Gastrocnemius medialis (tissue), 4 donors: ENCODE results near the gene C10orf71. TPM values are rescaled to one million over a fixed set of nuclear protein-coding genes. Genes with fewer than 3 reads are reported as not detected.

Source experiments
- ATAC-seq, 2 donors: fragments of 150-250 bp; one replicate each; pipeline ENCODE4 v1.9.1; 2016
- DNase-seq, 2 donors: peaks; one replicate each; pipeline ENCODE4 v3.0.0-alpha.2; 2019
- H3K27ac ChIP-seq, 4 donors: fragments of 200-600 bp; sonication (generic); 1 replicate in 1 of 4; 2 replicates in 3 of 4; pipeline ENCODE4 v1.5.1; 2016 to 2018; ENCODE audit warnings: mild to moderate bottlenecking in 2 of 4, moderate library complexity in 1 of 4
- H3K27me3 ChIP-seq, 3 donors: fragments of 200-600 bp; sonication (generic) in 2 of 3; 1 replicate in 1 of 3; 2 replicates in 2 of 3; pipeline versions ENCODE4 v1.5.1 to v1.6.0; 2016 to 2019; ENCODE audit warnings: mild to moderate bottlenecking in 1 of 3, moderate library complexity in 1 of 3
- H3K36me3 ChIP-seq, 2 donors: fragments of 200-600 bp; sonication (generic) in 1 of 2; one replicate each; pipeline ENCODE4 v1.5.1; 2017 to 2018
- H3K4me1 ChIP-seq, 2 donors: fragments of 200-600 bp; sonication (generic) in 1 of 2; one replicate each; pipeline ENCODE4 v1.5.1; 2016 to 2017; ENCODE audit warnings: mild to moderate bottlenecking in 2 of 2
- H3K4me3 ChIP-seq, 4 donors: fragments of 200-600 bp; sonication (generic) in 3 of 4; 1 replicate in 1 of 4; 2 replicates in 3 of 4; pipeline ENCODE4 v1.5.1; 2016 to 2019; ENCODE audit warnings: mild to moderate bottlenecking in 2 of 4
- H3K9me3 ChIP-seq, 3 donors: fragments of 200-600 bp; sonication (generic) in 2 of 3; 1 replicate in 1 of 3; 2 replicates in 2 of 3; pipeline ENCODE4 v1.5.1; 2016 to 2019
- CTCF ChIP-seq, 5 experiments: fragments of 450-650 bp in 3 of 5; fragments of 200-600 bp in 2 of 5; sonication (generic) in 2 of 5; IDR thresholded peaks in 4 of 5; conservative IDR thresholded peaks in 1 of 5; 1 replicate in 4 of 5; 2 replicates in 1 of 5; pipeline ENCODE4 v1.5.1; 2016 to 2019; ENCODE audit warnings: antibody characterized with exemption in 5 of 5, mild to moderate bottlenecking in 3 of 5, moderate library complexity in 3 of 5
- POLR2A ChIP-seq, 2 donors: fragments of 450-650 bp; IDR thresholded peaks; one replicate each; pipeline ENCODE4 v1.6.1; 2017; ENCODE audit warnings: antibody characterized with exemption in 2 of 2, mild to moderate bottlenecking in 2 of 2, moderate library complexity in 2 of 2
- in situ Hi-C, 4 donors: fragments of 200-750 bp; cut with MboI; loops; one replicate each; pipeline versions ENCODE4 v1.15.0 to v1.8.0; 2017; ENCODE audit warnings: low sequenced_read_pairs in 4 of 4
- intact Hi-C: fragments of 100-400 bp; cut with DNase I; formaldehyde crosslinking; loops from one replicate; pipeline ENCODE4 v1.15.1; 2023; ENCODE audit warnings: low total_unique reads
- total RNA-seq, 4 donors: library from RNA; depleted of rRNA; stranded (reverse); fragments of >200 nt; gene quantifications; one replicate each; pipeline versions ENCODE4 v1.1.0 to v1.2.3, GENCODE V29; 2016

Gene C10orf71, protein sequence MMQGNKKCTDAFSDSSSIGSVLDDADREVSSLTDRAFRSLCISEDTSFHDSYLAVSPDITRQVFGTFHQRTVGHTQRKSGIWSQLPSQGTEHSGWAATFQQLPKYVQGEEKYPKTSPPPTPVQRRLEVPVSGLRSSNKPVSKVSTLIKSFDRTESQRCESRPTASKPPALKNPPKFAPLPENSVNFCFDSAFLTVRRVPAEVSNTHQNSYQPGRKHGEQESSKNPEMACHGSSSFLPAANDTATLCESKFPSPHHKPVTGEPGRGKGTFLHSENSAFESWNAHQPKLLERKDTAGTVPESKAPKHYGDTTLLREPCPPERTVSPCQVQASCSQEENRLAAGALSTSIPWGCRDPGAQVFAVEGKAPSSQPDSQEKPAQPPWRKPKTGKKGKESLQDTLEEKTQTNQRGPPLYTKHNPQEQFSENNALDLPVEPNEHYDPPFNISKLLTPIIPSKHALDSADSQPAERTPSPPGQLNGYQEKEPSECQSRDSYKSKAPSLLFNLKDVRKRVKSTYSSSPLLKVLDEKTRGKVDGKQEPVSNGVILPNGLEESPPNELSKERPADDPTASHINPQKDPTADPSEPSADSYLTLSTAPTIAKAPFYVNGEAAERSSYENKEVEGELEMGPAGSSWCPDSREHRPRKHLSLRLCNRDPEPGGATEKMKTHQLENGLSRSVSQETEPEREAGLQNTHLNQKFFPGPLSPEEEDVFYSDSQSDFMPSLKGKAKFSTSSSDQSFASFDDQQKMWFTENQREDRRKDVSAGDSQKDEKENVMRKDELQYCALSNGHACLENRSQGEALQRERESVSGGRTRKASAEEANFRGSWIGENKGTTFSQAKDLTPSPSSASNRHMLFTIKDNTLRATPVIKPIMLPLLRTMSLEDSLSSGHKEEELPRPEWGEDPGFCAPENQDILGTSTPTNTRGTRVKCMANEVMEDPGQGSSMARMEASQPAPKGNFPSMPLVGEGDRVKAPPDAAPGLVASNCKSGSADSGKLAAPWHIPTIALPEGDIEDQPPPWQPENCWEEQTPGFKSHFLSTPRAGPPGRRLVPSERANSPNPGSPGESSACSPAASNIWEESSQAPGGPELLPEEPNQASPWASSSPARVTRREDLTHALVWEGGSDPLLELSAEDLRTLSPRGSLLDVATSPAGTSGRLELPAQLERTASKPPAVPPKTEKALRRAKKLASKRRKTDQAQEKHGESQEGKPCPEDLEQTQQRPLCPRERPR (N-terminal part only)
- 100 to 1,000 TPM in 1 of 4 donors, 10 to 100 TPM in 3; 26.5 to 208 (median 69.6) TPM for total RNA-seq

DNA sequence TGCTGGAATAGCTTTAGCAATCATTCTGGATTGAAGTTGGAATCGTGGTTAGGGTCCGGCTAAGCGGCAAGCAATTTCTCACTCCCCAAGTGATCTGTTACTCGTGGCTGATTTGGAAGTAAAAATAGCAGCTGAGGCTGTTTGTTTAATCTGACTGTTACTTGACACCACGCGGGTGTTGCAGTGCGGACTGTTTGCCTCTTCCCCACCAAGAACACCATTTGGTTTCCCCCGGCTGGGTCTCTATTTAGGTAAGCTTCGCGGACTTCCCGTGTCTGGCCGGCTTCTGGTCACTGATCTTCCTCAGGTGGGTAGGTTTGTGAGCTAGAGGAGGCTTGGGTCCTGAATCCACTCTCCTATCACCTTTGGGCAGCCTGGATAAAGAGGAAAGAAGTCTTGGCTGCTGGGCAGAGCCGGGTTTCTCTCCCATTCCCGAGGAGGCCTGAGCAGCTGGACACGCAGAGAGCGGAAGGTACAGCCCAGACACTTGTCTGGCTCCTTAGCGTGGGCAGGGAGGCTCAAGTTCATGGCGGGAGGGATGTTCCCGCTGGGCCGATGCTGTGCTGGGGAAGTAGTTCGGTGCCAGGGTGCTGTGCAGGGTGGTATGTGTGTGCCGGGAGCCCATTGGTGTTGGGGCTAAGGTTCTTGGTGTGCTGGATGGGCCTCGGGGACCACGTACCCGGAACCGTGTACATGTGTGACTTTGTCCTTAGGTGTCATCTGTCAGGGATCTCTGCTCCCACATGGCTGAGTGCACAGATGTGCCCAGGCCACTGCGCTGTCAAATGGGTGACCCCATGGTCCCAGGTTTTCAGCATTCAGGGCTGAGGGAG lies at the start of gene C10orf71:
C10orf71 (plus strand) TSS at position 188 of the 833 bp plus-strand sequence. CDS start 23,376 bp downstream, outside the sequence.
- in situ Hi-C loops, result no loop called here
- peak within 1 kb of the TSS; percentile 55 to 72 (median 66) for H3K4me3 ChIP-seq
- TF ChIP-seq POLR2A (IDR thresholded peaks at IDR 0.05), result peak; percentile 84 to 87
- no peak for TF ChIP-seq CTCF (IDR thresholded peaks at IDR 0.05 in 4 of 5, conservative IDR thresholded peaks at IDR 0.05 in 1 of 5)
- ATAC-seq (peak; percentile 61 to 66), DNase-seq (peak; percentile 82 to 89)
- intact Hi-C loops, result loop anchor here (1.0 kb wide), 2 partner anchors 21 to 27 kb away; no protein-coding TSS in a partner anchor
- no peaks in the 10 kb centered on the region for H3K27me3 ChIP-seq
- no peaks in the 10 kb centered on the region for H3K9me3 ChIP-seq
- H3K36me3 ChIP-seq, result no peaks in the 10 kb centered on the region
- peaks cover 80 to 85% of the 10 kb centered on the region in 2 donors for H3K4me1 ChIP-seq
- peak within 1 kb of the TSS; percentile 95 to 100 (median 96) for H3K27ac ChIP-seq

GRCh38 chr10:49252313-49253034 lies 46.5 kb upstream of the C10orf71 start:
- TF ChIP-seq POLR2A (IDR thresholded peaks at IDR 0.05), result no peak
- no peak overlapping the region for H3K4me3 ChIP-seq
- no peaks in the 10 kb centered on the region for H3K27me3 ChIP-seq
- H3K9me3 ChIP-seq, result no peaks in the 10 kb centered on the region
- peak overlapping the region in 2 of 4 donors; percentile 25 to 38 for H3K27ac ChIP-seq
- peaks cover 0 to 3% of the 10 kb centered on the region in 2 donors for H3K4me1 ChIP-seq
- in situ Hi-C loops (no loop called here), intact Hi-C loops (no loop called here)
- ATAC-seq (peak in 1 of 2 donors; percentile 30), DNase-seq (no peak)
- H3K36me3 ChIP-seq, result no peaks in the 10 kb centered on the region

GRCh38 chr10:49253340-49253906 lies 45.5 kb upstream of the C10orf71 start:
- no peaks in the 10 kb centered on the region for H3K9me3 ChIP-seq

More at GRCh38 chr10:49253340-49253906, 45.5 kb upstream of the C10orf71 start:
- in situ Hi-C loops (no loop called here), intact Hi-C loops (no loop called here)
- DNase-seq (no peak), ATAC-seq (no peak)
- no peak for TF ChIP-seq CTCF (IDR thresholded peaks at IDR 0.05 in 4 of 5, conservative IDR thresholded peaks at IDR 0.05 in 1 of 5)
- TF ChIP-seq POLR2A (IDR thresholded peaks at IDR 0.05), result no peak
- Histone ChIP-seq H3K27ac (peak overlapping the region in 3 of 4 donors; percentile 20 to 36 (median 25)), H3K4me3 (no peak overlapping the region), H3K27me3 (no peaks in the 10 kb centered on the region), H3K36me3 (no peaks in the 10 kb centered on the region), H3K4me1 (peaks cover 0 to 3% of the 10 kb centered on the region in 2 donors)
